BE2C (cell line): ENCODE data around the gene NXT1.

ENCODE experiments used
- DNase-seq: peaks from one replicate; pipeline ENCODE4 v3.0.0-alpha.2; 2020
- H3K27me3 ChIP-seq: fragments of 250-450 bp; sonication (Bioruptor Pico); 2 replicates; pipeline ENCODE4 v1.5.1; 2020; ENCODE audit warnings: mild to moderate bottlenecking
- H3K36me3 ChIP-seq: fragments of 250-450 bp; sonication (Bioruptor Pico); 2 replicates; pipeline ENCODE4 v1.5.1; 2020; ENCODE audit warnings: mild to moderate bottlenecking
- H3K4me1 ChIP-seq: fragments of 250-450 bp; sonication (Bioruptor Pico); 2 replicates; pipeline ENCODE4 v1.5.1; 2020
- H3K4me3 ChIP-seq: 2 replicates; pipeline ENCODE4 v1.5.1; 2011; ENCODE audit warnings: low read depth, low read length
- H3K9me3 ChIP-seq: fragments of 250-450 bp; sonication (Bioruptor Pico); 2 replicates; pipeline ENCODE4 v1.5.1; 2020
- TF ChIP-seq, protein P1 (sequence below): IDR thresholded peaks from 2 replicates; pipeline ENCODE4 v1.5.1; 2012; ENCODE audit warnings: mild to moderate bottlenecking, low read depth, low read length

NXT1 gene

DNA sequence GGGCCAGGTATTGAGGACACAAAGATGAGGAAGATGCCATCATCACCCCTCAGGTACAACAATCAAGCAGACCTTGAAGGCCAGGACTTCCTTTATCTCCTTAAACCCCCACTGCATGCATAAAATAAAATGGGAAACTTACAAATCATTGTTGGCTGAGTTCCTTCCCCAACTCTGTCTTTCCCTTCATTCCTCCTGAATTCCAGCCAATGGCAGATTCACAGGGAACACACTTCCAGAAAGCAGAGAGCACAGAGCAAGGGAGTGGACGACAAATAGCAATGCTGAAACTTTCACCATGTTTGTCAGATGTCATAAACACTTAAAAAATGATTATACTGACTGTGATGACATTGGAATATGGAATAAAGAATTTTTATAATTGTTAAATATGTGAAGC, 37.3 kb upstream of the NXT1 start:
- H3K9me3 ChIP-seq, result no peaks in the 10 kb centered on the region
- no peaks in the 10 kb centered on the region for H3K4me1 ChIP-seq
- no peaks in the 10 kb centered on the region for H3K36me3 ChIP-seq
- DNase-seq, result no peak
- H3K4me3 ChIP-seq, result no peak overlapping the region
- TF ChIP-seq, protein P1, sequence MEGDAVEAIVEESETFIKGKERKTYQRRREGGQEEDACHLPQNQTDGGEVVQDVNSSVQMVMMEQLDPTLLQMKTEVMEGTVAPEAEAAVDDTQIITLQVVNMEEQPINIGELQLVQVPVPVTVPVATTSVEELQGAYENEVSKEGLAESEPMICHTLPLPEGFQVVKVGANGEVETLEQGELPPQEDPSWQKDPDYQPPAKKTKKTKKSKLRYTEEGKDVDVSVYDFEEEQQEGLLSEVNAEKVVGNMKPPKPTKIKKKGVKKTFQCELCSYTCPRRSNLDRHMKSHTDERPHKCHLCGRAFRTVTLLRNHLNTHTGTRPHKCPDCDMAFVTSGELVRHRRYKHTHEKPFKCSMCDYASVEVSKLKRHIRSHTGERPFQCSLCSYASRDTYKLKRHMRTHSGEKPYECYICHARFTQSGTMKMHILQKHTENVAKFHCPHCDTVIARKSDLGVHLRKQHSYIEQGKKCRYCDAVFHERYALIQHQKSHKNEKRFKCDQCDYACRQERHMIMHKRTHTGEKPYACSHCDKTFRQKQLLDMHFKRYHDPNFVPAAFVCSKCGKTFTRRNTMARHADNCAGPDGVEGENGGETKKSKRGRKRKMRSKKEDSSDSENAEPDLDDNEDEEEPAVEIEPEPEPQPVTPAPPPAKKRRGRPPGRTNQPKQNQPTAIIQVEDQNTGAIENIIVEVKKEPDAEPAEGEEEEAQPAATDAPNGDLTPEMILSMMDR, result no peak
- H3K27me3 ChIP-seq, result no peaks in the 10 kb centered on the region

DNA sequence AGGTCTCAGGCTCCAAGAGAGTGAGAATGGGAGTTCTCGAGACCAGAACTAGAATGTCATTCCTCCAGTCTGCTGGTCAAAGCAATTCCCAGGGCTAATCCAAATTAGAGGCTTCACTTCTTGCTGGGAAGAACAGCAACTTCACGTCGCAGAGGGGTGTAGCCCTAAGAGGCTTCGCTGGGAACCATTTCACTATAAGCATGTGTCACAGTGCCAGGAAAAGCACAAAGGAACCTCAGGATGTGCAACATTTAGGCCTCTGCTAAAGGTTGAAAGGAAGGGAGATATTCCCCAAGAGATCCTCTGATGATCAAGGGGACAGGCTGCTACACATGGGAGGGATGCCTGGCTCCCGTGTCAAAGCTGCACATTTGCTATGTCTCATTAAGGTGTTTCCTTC, 35.9 kb upstream of the NXT1 start:
- Histone ChIP-seq H3K4me3 (no peak overlapping the region), H3K9me3 (no peaks in the 10 kb centered on the region), H3K36me3 (no peaks in the 10 kb centered on the region), H3K4me1 (no peaks in the 10 kb centered on the region), H3K27me3 (no peaks in the 10 kb centered on the region)
- TF ChIP-seq, protein P1, result no peak
- DNase-seq, result no peak

DNA sequence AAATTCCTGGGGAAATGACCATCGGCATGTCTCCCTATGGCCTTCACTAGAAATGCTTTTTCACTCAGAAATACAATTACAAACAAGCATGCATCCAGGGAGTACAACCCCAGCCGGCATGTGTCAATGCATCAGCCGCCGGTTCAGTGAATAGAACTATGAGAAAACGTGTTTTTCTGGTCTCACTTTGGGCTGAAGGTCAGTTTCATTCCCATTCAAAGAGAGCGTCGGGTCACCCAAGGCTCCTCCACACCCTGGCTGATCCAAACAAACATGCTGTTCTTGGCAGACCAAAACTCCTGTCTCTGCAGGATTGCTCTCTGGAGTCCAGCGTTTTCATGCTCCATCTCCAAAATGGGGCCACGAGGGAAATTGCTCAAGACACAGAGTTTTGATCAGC, 35.5 kb upstream of the NXT1 start:
- no peak for DNase-seq
- H3K4me3 ChIP-seq, result no peak overlapping the region
- H3K9me3 ChIP-seq, result no peaks in the 10 kb centered on the region
- TF ChIP-seq, protein P1, result no peak
- H3K27me3 ChIP-seq, result no peaks in the 10 kb centered on the region
- no peaks in the 10 kb centered on the region for H3K4me1 ChIP-seq
- H3K36me3 ChIP-seq, result no peaks in the 10 kb centered on the region

DNA sequence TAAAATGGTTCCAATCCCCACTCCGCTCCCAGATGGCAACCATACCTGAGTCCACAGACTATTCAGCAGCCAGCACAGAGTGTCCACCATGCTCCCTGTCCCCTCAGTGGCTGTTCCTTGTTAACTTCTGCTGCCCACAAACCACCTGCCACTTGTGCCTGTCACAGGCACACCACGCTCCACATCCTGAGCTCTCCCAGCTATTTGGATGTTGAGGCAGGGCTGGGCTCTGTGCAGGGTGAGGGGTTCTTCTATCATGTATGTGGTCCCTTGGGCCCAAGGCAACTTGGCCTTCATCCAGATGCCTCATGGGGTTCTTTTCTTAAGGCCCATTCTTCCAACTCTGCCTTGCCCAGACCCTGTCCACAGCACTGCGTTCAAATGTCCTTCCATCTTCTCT, 34.0 kb upstream of the NXT1 start:
- Histone ChIP-seq H3K9me3 (no peaks in the 10 kb centered on the region), H3K4me1 (no peaks in the 10 kb centered on the region), H3K4me3 (no peak overlapping the region), H3K27me3 (no peaks in the 10 kb centered on the region), H3K36me3 (no peaks in the 10 kb centered on the region)
- TF ChIP-seq, protein P1, result no peak
- no peak for DNase-seq

DNA sequence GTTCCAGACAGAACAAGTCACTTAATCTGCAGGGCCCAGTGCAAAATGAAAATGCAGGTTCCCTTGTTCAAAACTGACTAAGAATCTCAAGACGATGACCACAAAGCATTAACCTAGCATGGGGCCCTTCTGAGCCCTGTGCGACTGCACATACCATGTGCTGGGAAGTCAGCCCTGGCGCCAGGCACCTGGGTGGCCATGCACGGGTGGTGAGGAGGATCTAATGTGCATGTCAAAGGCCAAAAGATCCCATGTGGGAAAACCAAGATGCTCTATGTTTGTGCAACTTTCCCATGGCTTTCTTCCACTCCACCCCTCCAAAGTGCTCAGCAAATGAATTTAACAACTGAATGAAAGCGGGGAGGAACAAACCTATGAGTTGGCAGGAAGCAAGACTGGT, 33.5 kb upstream of the NXT1 start:
- Histone ChIP-seq H3K36me3 (no peaks in the 10 kb centered on the region), H3K27me3 (no peaks in the 10 kb centered on the region), H3K4me1 (no peaks in the 10 kb centered on the region), H3K9me3 (no peaks in the 10 kb centered on the region), H3K4me3 (no peak overlapping the region)
- TF ChIP-seq, protein P1, result no peak
- no peak for DNase-seq

DNA sequence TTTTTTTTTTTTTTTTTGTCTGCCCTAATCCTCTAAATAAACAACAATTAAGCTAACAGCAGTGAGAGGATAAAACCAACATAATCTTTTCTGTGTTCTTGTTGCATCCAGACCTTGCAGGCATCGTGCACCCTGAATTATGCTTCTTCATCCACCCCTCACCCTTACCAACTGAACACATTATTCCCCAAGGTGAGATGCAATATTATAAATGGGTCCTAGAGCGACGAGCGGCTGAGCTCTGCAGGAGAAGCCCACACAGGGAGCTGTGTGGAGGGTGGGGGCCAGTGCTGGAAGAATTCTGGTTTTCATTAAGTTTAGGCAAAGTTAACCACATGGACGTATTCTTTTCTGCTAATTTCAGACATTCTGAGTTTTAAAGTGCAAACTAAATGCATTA, 32.2 kb upstream of the NXT1 start:
- H3K4me3 ChIP-seq, result no peak overlapping the region
- no peak for DNase-seq
- H3K27me3 ChIP-seq, result no peaks in the 10 kb centered on the region
- H3K36me3 ChIP-seq, result no peaks in the 10 kb centered on the region
- H3K4me1 ChIP-seq, result no peaks in the 10 kb centered on the region
- no peaks in the 10 kb centered on the region for H3K9me3 ChIP-seq
- TF ChIP-seq, protein P1, result no peak
